Suppressor macrophage treated with lipopolysaccharide for 1 hour (primary cell): Measurements from ENCODE around the gene KCNJ14.

Experiments
- DNase-seq, 3 donors: peaks; one replicate each; pipeline ENCODE4 v3.0.0-alpha.2; 2020 to 2022

The KCNJ14 gene

GRCh38 chr19:48455171-48455907, at the start of gene KCNJ14:
KCNJ14 (plus strand) TSS chr19:48455574; CDS start chr19:48461725, 6,151 bp downstream.
- no peak for DNase-seq

DNA sequence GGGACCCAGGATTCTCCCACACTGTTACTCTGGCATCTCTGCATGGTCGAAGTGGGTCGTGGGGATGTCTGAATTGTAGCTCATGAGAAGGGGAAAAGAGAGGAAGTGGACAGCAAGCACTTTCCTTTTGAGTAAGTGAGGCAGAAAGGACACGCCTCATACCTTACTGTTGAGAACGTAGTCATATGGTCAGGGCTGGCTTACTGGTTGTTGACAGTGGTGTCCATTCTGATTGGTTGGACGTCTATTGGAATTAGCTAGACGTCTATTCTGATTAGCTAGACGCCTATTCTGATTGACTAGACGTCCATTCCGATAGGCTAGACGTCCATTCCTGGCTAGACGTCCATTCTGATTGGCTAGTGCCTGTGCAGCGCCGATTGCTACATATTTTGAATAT, 49.5 kb upstream of the KCNJ14 start:
- DNase-seq: no peak

GRCh38 chr19:48413879-48414587, 41.3 kb upstream of the KCNJ14 start:
- no peak for DNase-seq

DNA sequence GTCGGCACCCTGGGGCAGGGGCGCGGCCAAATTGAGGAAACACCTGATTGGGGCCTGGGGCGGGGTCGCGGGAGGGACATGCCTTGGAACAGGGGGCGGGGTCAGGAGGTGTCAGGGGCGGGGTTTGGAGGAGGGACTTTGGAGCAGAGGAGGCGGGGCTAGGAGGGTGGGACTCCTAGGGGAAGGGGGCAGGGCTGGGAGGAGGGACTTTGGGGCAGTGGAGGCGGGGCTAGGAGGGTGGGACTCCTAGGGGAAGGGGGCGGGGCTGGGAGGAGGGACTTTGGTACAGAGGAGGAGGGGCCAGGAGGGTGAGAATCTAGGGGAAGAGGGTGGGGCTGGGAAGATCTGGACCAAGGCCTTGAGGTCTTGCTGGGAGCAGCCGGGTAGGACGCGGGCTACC, 40.0 kb upstream of the KCNJ14 start:
- peak; percentile 89 to 98 (median 95) for DNase-seq

DNA sequence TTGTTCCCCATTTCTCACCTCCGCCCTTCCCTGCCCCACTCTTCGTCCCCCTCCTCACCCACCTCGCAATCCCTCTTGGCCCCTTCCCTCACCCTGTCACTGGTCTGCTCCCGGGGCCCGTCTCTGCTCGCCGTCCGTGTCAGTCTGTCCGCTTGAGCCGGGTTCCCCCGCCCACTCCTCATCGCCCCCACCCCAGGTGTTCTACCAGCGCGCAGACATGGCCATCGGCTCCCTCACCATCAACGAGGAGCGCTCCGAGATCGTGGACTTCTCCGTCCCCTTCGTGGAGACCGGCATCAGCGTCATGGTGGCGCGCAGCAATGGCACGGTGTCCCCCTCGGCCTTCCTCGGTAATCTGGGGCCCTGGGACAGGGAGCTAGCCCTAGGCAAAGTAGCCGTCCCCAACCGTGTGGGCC, 39.6 kb upstream of the KCNJ14 start:
- no peak for DNase-seq

GRCh38 chr19:48417421-48417820, 38.0 kb upstream of the KCNJ14 start:
- no peak for DNase-seq

DNA sequence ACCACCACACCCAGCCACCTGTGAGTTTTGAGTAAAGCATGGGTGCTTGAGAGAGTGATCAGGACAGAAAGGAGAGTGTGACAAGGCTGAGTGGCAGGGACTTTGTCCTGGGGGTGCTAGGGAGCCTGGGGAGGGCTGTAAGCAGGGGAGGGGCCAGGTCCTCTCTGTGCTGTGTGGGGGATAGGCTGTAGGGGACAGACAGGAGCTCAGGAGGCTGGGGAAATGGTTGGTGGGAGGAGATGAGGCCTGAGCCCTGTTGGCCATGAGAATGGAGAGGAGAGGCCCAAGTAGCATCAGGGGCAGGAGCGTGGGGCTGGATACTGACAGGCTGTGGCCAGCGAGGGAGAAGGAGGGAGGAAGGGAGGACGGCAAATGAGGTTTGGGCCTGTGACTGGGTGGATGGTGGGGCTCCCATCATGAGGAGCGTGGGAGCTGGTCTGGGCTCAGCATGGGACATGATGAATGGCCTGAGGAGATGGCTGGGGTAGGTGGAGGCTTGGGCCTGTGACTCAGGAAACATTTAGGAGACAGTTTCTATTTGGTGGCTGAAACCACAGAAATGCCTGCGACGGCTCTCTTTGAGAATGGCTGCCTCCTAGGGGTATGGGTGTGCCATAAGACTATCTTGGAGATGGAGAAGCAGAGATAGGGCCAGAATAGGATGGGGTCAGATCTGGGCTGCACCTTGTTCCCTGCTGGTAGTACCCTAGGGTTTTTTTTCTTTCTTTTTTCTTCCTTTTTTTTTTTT, 36.9 kb upstream of the KCNJ14 start:
- DNase-seq: peak; percentile 43 to 52 (median 44)

GRCh38 chr19:48419158-48419920, 36.0 kb upstream of the KCNJ14 start:
- peak; percentile 67 to 83 (median 71) for DNase-seq

- DNase-seq: no peak
These were observed 33.8 kb upstream of the KCNJ14 start for GRCh38 chr19:48421548-48421947.

GRCh38 chr19:48424694-48425219, 30.6 kb upstream of the KCNJ14 start:
- DNase-seq: peak; percentile 86 to 90 (median 86)

- peak in 1 of 3 donors; percentile 31 for DNase-seq
These were observed 26.7 kb upstream of the KCNJ14 start for GRCh38 chr19:48428670-48429069.

GRCh38 chr19:48433337-48433736, 22.0 kb upstream of the KCNJ14 start:
- peak in 1 of 3 donors; percentile 19 for DNase-seq

DNA sequence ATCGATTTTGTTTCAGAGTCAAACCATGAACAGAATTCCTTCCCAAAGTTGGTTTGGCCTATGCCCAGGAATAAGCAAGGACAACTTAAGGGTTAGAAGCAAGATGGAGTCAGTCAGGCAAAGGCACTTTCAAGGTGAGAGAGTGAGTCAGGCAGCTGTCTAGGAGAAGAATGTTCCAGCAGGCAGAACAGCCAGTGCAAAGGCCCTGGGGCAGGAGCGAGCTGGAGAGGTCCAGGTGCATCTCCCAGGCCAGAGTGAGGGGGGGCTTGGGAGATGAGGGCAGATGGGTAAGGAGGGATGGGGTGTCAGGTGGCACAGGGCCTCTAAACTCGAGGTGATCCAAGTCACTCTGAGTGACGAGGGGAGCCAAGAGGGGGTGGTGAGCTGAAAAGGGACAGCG, 18.8 kb upstream of the KCNJ14 start:
- DNase-seq: no peak

- DNase-seq: no peak
These were observed 13.9 kb upstream of the KCNJ14 start for GRCh38 chr19:48441360-48442050.

- DNase-seq: no peak
These were observed 13.0 kb upstream of the KCNJ14 start for GRCh38 chr19:48442116-48443035.

- peak; percentile 39 to 65 (median 44) for DNase-seq
These were observed 12.1 kb upstream of the KCNJ14 start for GRCh38 chr19:48443256-48443655.

- DNase-seq: peak in 1 of 3 donors; percentile 10
These were observed 11.6 kb upstream of the KCNJ14 start for GRCh38 chr19:48443731-48444128.

DNA sequence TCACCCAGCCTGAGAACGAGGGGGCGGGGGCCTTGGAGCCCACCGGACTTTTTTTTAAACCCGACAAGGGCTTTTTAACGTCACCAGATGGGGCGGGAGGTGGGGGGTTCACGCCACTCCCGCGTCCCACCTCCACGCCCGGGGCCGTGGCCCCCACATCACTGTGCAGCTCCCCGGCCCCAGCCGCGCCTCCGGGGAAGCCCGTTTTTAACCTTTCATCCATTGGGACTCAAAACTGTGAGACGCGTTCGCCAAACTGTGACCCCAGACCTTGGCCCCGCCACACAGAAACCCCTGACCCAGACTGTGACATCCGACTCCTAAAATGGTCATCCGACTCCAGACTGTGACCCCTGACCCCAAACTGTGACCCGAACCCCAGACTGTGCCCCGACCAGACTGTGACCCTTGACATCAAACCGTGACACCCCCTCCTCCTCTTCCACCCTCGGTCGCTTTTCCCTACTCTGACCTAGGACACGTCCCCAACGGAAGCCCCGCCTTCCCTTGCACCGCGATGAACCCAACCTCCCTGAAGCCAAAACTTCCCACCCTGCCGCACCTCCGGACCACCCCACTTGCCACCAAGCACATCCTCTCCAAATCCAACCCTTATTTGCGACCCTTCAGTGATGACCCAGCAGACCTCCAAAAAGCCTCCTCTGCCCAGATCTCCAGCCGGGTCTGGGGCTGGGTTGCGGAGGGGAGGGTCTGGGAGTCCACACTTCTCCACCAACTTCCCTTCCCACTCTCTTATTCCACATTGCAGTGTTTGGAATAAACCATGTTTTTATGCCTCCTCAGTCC, 11.0 kb upstream of the KCNJ14 start:
- DNase-seq: no peak

DNA sequence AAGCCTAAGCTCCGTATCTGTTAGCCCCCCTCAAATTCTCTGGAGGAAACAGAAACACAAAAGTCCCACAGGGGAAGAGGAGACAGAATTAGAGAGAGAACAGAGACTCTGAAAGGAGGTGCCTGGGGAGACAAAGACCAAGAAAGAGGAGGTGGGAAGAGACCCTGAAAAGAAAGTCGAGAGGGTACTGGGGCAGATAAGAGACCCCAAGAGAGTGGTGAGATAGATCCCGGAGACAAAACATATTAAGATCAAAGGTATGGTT, 10.5 kb upstream of the KCNJ14 start:
- DNase-seq: no peak

DNA sequence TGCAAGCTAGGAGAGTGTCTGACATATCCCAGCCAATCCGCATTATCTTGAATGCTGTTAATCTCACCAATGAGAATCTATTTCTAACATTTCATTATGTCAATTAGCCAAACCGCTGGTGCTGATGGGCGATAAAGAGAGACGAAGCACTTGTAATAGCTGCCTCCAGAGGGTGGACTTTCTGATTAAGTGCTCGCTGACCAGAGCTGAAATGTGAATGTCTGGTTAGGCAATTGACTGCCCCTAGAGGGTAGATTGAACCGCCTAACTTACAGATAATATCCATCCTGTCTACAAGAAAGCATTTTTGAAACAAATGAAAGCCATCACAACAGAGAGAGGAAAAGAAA, 10.1 kb upstream of the KCNJ14 start:
- peak; percentile 73 to 77 (median 73) for DNase-seq
